IPS DF 6.9 (cell line): ENCODE data around the gene FCN1.

Experiments used
- DNase-seq: peaks from one replicate; pipeline ENCODE4 v3.0.0-alpha.2; 2013; ENCODE audit warnings: low read depth, low spot score
- H3K27ac ChIP-seq: one replicate; pipeline ENCODE4 v1.5.1; 2013; ENCODE audit warnings: low read length, control low read depth
- H3K27me3 ChIP-seq: 2 replicates; pipeline ENCODE4 v1.6.1; 2013; ENCODE audit warnings: mild to moderate bottlenecking, low read length; ENCODE audit not compliant: control insufficient read depth, insufficient read depth
- H3K36me3 ChIP-seq: 2 replicates; pipeline ENCODE4 v1.6.1; 2013; ENCODE audit warnings: low read length; ENCODE audit not compliant: control insufficient read depth, insufficient read depth
- H3K4me1 ChIP-seq: 2 replicates; pipeline ENCODE4 v1.6.1; 2013; ENCODE audit warnings: low read length; ENCODE audit not compliant: control insufficient read depth, insufficient read depth
- H3K4me3 ChIP-seq: 2 replicates; pipeline ENCODE4 v1.5.1; 2013; ENCODE audit warnings: mild to moderate bottlenecking, low read length
- H3K9me3 ChIP-seq: 2 replicates; pipeline ENCODE4 v1.6.1; 2013; ENCODE audit warnings: low read length, inconsistent platforms; ENCODE audit not compliant: control insufficient read depth, insufficient read depth
- WGBS: extraction: QIAGEN DNeasy Blood & Tissue Kit; methylation state at CpG from one replicate; pipeline ENCODE4 v1.1.7; 2013; ENCODE audit warnings: mixed read lengths, missing lambda C conversion rate; ENCODE audit not compliant: insufficient read length, insufficient coverage; 5-methylcytosine and 5-hydroxymethylcytosine counted together

FCN1 gene

GRCh38 chr9:134943411-134943810 lies 25.7 kb upstream of the FCN1 start:
- peaks cover 2% of the 10 kb centered on the region; the same call in 1 of the 2 replicates for H3K4me1 ChIP-seq
- no peak overlapping the region for H3K4me3 ChIP-seq
- H3K27ac ChIP-seq, result no peak overlapping the region
- DNase-seq, result no peak
- WGBS, result no CpG with 5 or more reads among the region's 13 CpGs
- no peaks in the 10 kb centered on the region for H3K27me3 ChIP-seq
- no peaks in the 10 kb centered on the region for H3K36me3 ChIP-seq
- H3K9me3 ChIP-seq, result no peaks in the 10 kb centered on the region

GRCh38 chr9:134942788-134943184 lies 25.1 kb upstream of the FCN1 start:
- no CpG with 5 or more reads among the region's 8 CpGs for WGBS
- H3K4me3 ChIP-seq, result no peak overlapping the region
- no peaks in the 10 kb centered on the region for H3K9me3 ChIP-seq
- H3K4me1 ChIP-seq, result peaks cover 2% of the 10 kb centered on the region; the same call in 1 of the 2 replicates
- DNase-seq, result no peak
- H3K27me3 ChIP-seq, result no peaks in the 10 kb centered on the region
- H3K27ac ChIP-seq, result no peak overlapping the region
- no peaks in the 10 kb centered on the region for H3K36me3 ChIP-seq

GRCh38 chr9:134942011-134942787 lies 24.5 kb upstream of the FCN1 start:
- WGBS, result no CpG with 5 or more reads among the region's 27 CpGs
- DNase-seq, result no peak
- H3K36me3 ChIP-seq, result no peaks in the 10 kb centered on the region
- no peak overlapping the region for H3K4me3 ChIP-seq
- H3K9me3 ChIP-seq, result no peaks in the 10 kb centered on the region
- peaks cover 2% of the 10 kb centered on the region; the same call in 1 of the 2 replicates for H3K4me1 ChIP-seq
- H3K27ac ChIP-seq, result no peak overlapping the region
- no peaks in the 10 kb centered on the region for H3K27me3 ChIP-seq

GRCh38 chr9:134940236-134941208 lies 22.8 kb upstream of the FCN1 start:
- H3K27me3 ChIP-seq, result no peaks in the 10 kb centered on the region
- no peak overlapping the region for H3K4me3 ChIP-seq
- H3K36me3 ChIP-seq, result no peaks in the 10 kb centered on the region
- H3K4me1 ChIP-seq, result peaks cover 2% of the 10 kb centered on the region; the same call in 1 of the 2 replicates
- WGBS, result no CpG with 5 or more reads among the region's 27 CpGs
- no peak overlapping the region for H3K27ac ChIP-seq
- H3K9me3 ChIP-seq, result no peaks in the 10 kb centered on the region
- no peak for DNase-seq

- peaks cover 2% of the 10 kb centered on the region; the same call in 1 of the 2 replicates for H3K4me1 ChIP-seq
- H3K27ac ChIP-seq, result no peak overlapping the region
- no peak overlapping the region for H3K4me3 ChIP-seq
- H3K9me3 ChIP-seq, result no peaks in the 10 kb centered on the region
- no peaks in the 10 kb centered on the region for H3K27me3 ChIP-seq
- no peak for DNase-seq
- H3K36me3 ChIP-seq, result no peaks in the 10 kb centered on the region
- WGBS, result no CpG with 5 or more reads among the region's 11 CpGs
Observed at GRCh38 chr9:134939836-134940235, 22.1 kb upstream of the FCN1 start.

GRCh38 chr9:134939080-134939733 lies 21.5 kb upstream of the FCN1 start:
- Histone ChIP-seq H3K27ac (no peak overlapping the region), H3K27me3 (no peaks in the 10 kb centered on the region), H3K9me3 (no peaks in the 10 kb centered on the region), H3K4me1 (peaks cover 2% of the 10 kb centered on the region; the same call in 1 of the 2 replicates), H3K4me3 (no peak overlapping the region), H3K36me3 (no peaks in the 10 kb centered on the region)
- no CpG with 5 or more reads among the region's 16 CpGs for WGBS
- no peak for DNase-seq

GRCh38 chr9:134938346-134939079 lies 20.8 kb upstream of the FCN1 start:
- no peak for DNase-seq
- Histone ChIP-seq H3K4me3 (no peak overlapping the region), H3K27ac (no peak overlapping the region), H3K9me3 (no peaks in the 10 kb centered on the region), H3K36me3 (no peaks in the 10 kb centered on the region), H3K27me3 (no peaks in the 10 kb centered on the region), H3K4me1 (no peaks in the 10 kb centered on the region)
- no CpG with 5 or more reads among the region's 21 CpGs for WGBS

- WGBS, result no CpG with 5 or more reads among the region's 11 CpGs
- no peak overlapping the region for H3K4me3 ChIP-seq
- DNase-seq, result no peak
- no peak overlapping the region for H3K27ac ChIP-seq
- no peaks in the 10 kb centered on the region for H3K9me3 ChIP-seq
- no peaks in the 10 kb centered on the region for H3K4me1 ChIP-seq
- H3K36me3 ChIP-seq, result no peaks in the 10 kb centered on the region
- H3K27me3 ChIP-seq, result no peaks in the 10 kb centered on the region
Observed at GRCh38 chr9:134937566-134938345, 20.0 kb upstream of the FCN1 start.

GRCh38 chr9:134937164-134937555 lies 19.4 kb upstream of the FCN1 start:
- WGBS, result no CpG with 5 or more reads among the region's 9 CpGs
- no peak overlapping the region for H3K4me3 ChIP-seq
- H3K36me3 ChIP-seq, result no peaks in the 10 kb centered on the region
- no peaks in the 10 kb centered on the region for H3K27me3 ChIP-seq
- H3K9me3 ChIP-seq, result no peaks in the 10 kb centered on the region
- no peaks in the 10 kb centered on the region for H3K4me1 ChIP-seq
- no peak for DNase-seq
- H3K27ac ChIP-seq, result no peak overlapping the region
